Natural killer cell (primary cell): ENCODE measurements around the gene SCARB1. TPM values are rescaled to one million over a fixed set of nuclear protein-coding genes. Genes with fewer than 3 reads are reported as not detected.

Experiments used
- ATAC-seq, 3 donors: fragments of 150-1000 bp in 2 of 3; fragments of 200-7000 bp in 1 of 3; cut with Tn5 transposase; 1 replicate in 1 of 3; 2 replicates in 2 of 3; pipeline ENCODE4 v1.10.0; 2021; ENCODE audit warnings: mild to moderate bottlenecking in 2 of 3, moderate library complexity in 2 of 3
- DNase-seq, 2 donors: peaks; one replicate each; pipeline versions ENCODE4 v3.0.0 to v3.0.0-alpha.2; 2013 to 2021; ENCODE audit warnings: mixed read lengths in 1 of 2
- H3K27ac ChIP-seq: one replicate; pipeline ENCODE4 v1.5.1; 2013; ENCODE audit warnings: mild to moderate bottlenecking, low read length
- H3K27me3 ChIP-seq: one replicate; pipeline ENCODE4 v1.6.1; 2013; ENCODE audit warnings: low read length; ENCODE audit not compliant: control insufficient read depth, insufficient read depth
- H3K36me3 ChIP-seq: one replicate; pipeline ENCODE4 v1.6.1; 2013; ENCODE audit warnings: low read length; ENCODE audit not compliant: control insufficient read depth, insufficient read depth
- H3K4me1 ChIP-seq: one replicate; pipeline ENCODE4 v1.6.1; 2013; ENCODE audit warnings: low read length; ENCODE audit not compliant: control insufficient read depth, insufficient read depth
- H3K4me3 ChIP-seq: one replicate; pipeline ENCODE4 v1.5.1; 2013; ENCODE audit warnings: low read length
- H3K9me3 ChIP-seq: one replicate; pipeline ENCODE4 v1.6.1; 2013; ENCODE audit warnings: low read length; ENCODE audit not compliant: control insufficient read depth, insufficient read depth
- H3K27ac Mint-ChIP-seq, 2 donors: one replicate each; pipeline ENCODE4 v1.8.0; 2022; ENCODE audit warnings: mild to moderate bottlenecking in 2 of 2, mixed read lengths in 2 of 2, moderate library complexity in 1 of 2
- H3K27me3 Mint-ChIP-seq, 2 donors: one replicate each; pipeline ENCODE4 v1.8.0; 2022; ENCODE audit warnings: low read depth in 2 of 2, mixed read lengths in 2 of 2
- H3K36me3 Mint-ChIP-seq: one replicate; pipeline ENCODE4 v1.8.0; 2022; ENCODE audit warnings: mixed read lengths
- H3K4me1 Mint-ChIP-seq, 2 donors: one replicate each; pipeline ENCODE4 v1.8.0; 2022; ENCODE audit warnings: mixed read lengths in 2 of 2
- H3K4me3 Mint-ChIP-seq: one replicate; pipeline ENCODE4 v1.8.0; 2022; ENCODE audit warnings: mild to moderate bottlenecking, moderate library complexity, mixed read lengths
- H3K9me3 Mint-ChIP-seq, 2 donors: one replicate each; pipeline ENCODE4 v1.8.0; 2022; ENCODE audit warnings: mixed read lengths in 2 of 2
- WGBS: methylation state at CpG from one replicate; pipeline ENCODE4 v1.1.7; 2013; ENCODE audit warnings: missing lambda C conversion rate; ENCODE audit not compliant: insufficient coverage; 5-methylcytosine and 5-hydroxymethylcytosine counted together
- intact Hi-C: fragments of 100-400 bp; cut with micrococcal nuclease; formaldehyde crosslinking; loops from one replicate; pipeline ENCODE4 v1.14.2; 2022
- total RNA-seq, 4 donors: library from RNA; stranded (reverse); fragments of 120-200 nt in 1 of 4; gene quantifications; one replicate each; pipeline versions ENCODE4 v1.2.3 to v1.2.4, GENCODE V29; 2013 to 2022
- TF ChIP-seq, protein P1 (sequence below): fragments of 200-600 bp; IDR thresholded peaks from one replicate; pipeline ENCODE4 v1.8.0; 2022; ENCODE audit warnings: antibody characterized with exemption

The SCARB1 gene
- total RNA-seq, 3 donors from 2014 or later (not counting 1 experiment from before 2014, with no cell fraction given): 1.1 to 2.7 (median 1.3) TPM

DNA sequence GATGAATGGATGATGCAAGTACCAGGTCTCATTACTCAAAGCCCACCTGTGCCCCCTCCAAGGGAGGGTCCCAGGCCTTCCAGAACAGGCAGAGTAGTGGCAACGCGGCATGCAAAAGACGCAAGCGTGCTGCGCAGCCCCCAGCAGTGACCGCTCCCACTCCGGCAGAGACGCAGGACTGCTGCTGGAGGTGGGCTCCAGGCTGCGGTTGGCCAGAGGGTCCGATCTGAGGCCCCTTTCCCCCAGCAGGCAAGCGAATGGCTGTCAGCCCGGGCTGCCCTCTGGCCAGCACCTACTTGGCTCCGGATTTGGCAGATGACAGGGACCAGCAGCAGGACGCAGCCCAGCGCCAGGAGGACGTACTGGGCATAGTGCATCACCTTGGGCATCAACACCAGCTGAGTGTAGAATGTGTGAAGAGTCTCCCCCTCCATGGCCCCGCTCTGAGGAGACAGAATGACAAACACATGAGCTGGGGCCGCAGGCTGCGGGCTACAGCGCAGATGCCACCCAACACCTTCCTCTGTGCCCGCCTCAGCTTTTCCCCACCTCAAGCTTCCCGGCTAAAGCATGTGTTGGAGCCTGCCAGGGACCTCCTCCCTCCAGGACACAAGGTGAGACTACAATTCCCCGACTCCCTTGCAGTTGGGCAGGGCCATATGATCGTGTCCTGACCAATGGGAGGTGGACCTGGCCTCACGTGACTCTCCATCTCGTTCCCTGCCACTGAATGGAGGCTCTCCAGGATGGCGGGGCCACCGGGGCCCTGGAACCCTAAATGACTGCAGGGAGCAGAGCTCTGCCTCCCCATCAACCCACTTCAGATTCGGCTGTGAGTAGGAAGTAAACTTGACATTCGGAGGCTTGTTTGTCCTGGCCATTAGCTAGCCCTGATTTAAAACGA lies 77.4 kb downstream of the SCARB1 start:
- WGBS: 96% methylated on average over 28 of the region's 31 CpGs
- no peak overlapping the region for H3K4me3 Mint-ChIP-seq
- no peaks in the 10 kb centered on the region for H3K27me3 Mint-ChIP-seq
- H3K9me3 Mint-ChIP-seq: no peaks in the 10 kb centered on the region
- Histone ChIP-seq H3K4me1 (no peaks in the 10 kb centered on the region), H3K27me3 (no peaks in the 10 kb centered on the region), H3K9me3 (no peaks in the 10 kb centered on the region), H3K36me3 (no peaks in the 10 kb centered on the region), H3K27ac (no peak overlapping the region), H3K4me3 (no peak overlapping the region)
- ATAC-seq (no peak), DNase-seq (no peak)
- intact Hi-C loops: no loop called here
- TF ChIP-seq, protein P1, sequence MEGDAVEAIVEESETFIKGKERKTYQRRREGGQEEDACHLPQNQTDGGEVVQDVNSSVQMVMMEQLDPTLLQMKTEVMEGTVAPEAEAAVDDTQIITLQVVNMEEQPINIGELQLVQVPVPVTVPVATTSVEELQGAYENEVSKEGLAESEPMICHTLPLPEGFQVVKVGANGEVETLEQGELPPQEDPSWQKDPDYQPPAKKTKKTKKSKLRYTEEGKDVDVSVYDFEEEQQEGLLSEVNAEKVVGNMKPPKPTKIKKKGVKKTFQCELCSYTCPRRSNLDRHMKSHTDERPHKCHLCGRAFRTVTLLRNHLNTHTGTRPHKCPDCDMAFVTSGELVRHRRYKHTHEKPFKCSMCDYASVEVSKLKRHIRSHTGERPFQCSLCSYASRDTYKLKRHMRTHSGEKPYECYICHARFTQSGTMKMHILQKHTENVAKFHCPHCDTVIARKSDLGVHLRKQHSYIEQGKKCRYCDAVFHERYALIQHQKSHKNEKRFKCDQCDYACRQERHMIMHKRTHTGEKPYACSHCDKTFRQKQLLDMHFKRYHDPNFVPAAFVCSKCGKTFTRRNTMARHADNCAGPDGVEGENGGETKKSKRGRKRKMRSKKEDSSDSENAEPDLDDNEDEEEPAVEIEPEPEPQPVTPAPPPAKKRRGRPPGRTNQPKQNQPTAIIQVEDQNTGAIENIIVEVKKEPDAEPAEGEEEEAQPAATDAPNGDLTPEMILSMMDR: no peak
- no peaks in the 10 kb centered on the region for H3K36me3 Mint-ChIP-seq
- H3K27ac Mint-ChIP-seq: no peak overlapping the region
- no peaks in the 10 kb centered on the region for H3K4me1 Mint-ChIP-seq

- H3K4me3 Mint-ChIP-seq: no peak overlapping the region
- Histone ChIP-seq H3K36me3 (no peaks in the 10 kb centered on the region), H3K9me3 (no peaks in the 10 kb centered on the region), H3K27ac (no peak overlapping the region), H3K27me3 (no peaks in the 10 kb centered on the region), H3K4me3 (no peak overlapping the region), H3K4me1 (no peaks in the 10 kb centered on the region)
- intact Hi-C loops: no loop called here
- WGBS: 90% methylated on average over 11 of the region's 11 CpGs
- no peak overlapping the region for H3K27ac Mint-ChIP-seq
- no peak for DNase-seq
- no peaks in the 10 kb centered on the region for H3K36me3 Mint-ChIP-seq
- no peaks in the 10 kb centered on the region for H3K4me1 Mint-ChIP-seq
- H3K9me3 Mint-ChIP-seq: no peaks in the 10 kb centered on the region
- no peak for ATAC-seq
- no peaks in the 10 kb centered on the region for H3K27me3 Mint-ChIP-seq
- TF ChIP-seq, protein P1: no peak
Measured at GRCh38 chr12:124784871-124785572, 78.6 kb downstream of the SCARB1 start.

GRCh38 chr12:124783087-124783486 lies 80.6 kb downstream of the SCARB1 start:
- 86% methylated on average over 5 of the region's 5 CpGs for WGBS
- DNase-seq: no peak
- H3K36me3 ChIP-seq: no peaks in the 10 kb centered on the region
- TF ChIP-seq, protein P1: no peak
- H3K27ac ChIP-seq: no peak overlapping the region
- no peaks in the 10 kb centered on the region for H3K27me3 ChIP-seq
- Mint-ChIP-seq H3K36me3 (no peaks in the 10 kb centered on the region), H3K27me3 (no peaks in the 10 kb centered on the region), H3K9me3 (no peaks in the 10 kb centered on the region), H3K4me1 (no peaks in the 10 kb centered on the region), H3K4me3 (no peak overlapping the region), H3K27ac (no peak overlapping the region)
- H3K4me1 ChIP-seq: peaks cover 3% of the 10 kb centered on the region
- intact Hi-C loops: no loop called here
- H3K4me3 ChIP-seq: no peak overlapping the region
- no peaks in the 10 kb centered on the region for H3K9me3 ChIP-seq
- ATAC-seq: no peak
